ENCODE data around the gene DOC2A.
"Not testable (repeated sequence)": the region's sequence is repeated elsewhere in the genome, so short reads cannot be mapped to it uniquely, and the experiment has no call there.

The DOC2A gene

DNA sequence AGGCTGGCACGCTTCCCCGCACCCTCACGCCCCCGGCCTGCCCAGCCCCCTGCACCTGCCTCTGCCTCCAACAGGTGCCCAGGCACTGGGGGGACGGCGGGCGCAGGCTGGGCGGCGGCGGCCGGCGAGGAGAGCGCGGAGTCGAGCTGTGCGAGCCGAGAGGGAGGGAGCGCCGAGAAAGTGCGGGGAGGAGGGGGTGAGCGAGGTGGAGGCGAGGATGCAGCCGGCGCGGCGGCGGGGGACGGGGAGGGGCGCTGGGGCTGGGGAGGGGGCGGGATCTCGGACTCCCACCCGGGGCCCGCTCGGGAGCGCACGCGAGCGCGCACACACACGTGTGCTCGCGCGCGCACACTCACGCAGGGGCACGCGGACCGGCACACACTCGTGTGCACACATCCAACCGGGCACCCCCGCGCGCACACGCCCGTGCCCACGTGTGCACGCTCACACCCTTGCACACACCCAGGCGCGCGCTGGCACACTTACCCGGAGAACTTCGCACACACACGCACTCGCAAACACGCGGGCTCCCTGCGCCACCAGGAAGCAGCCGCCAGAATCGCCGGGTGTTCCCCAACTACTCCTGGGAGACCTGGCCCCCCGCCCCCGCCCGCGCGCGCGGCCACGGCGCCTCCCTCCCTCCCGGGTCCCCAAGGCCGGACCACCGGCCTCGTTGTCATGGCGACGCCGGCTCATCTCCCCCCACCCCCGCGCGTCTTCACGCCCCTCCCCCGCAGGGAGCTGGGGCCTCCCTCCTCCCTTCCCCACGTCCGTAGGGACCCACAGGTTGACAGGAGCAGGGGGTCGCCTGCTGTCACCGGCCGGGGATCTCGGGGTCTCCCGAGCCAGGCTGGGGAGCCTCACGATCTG lies at the start of gene DOC2A:
Gene DOC2A (minus strand): TSS at position 184 of the 870 bp plus-strand sequence. CDS start 805 bp downstream, outside the sequence.
- no peak within 1 kb of the TSS for H3K27ac ChIP-seq
- peak within 1 kb of the TSS; percentile 20 to 47 (median 27) for H3K4me3 ChIP-seq

- Histone ChIP-seq H3K27ac (no peak overlapping the region), H3K4me3 (no peak overlapping the region)
These were observed 49.5 kb upstream of the DOC2A start for GRCh38 chr16:30060346-30060745.

DNA sequence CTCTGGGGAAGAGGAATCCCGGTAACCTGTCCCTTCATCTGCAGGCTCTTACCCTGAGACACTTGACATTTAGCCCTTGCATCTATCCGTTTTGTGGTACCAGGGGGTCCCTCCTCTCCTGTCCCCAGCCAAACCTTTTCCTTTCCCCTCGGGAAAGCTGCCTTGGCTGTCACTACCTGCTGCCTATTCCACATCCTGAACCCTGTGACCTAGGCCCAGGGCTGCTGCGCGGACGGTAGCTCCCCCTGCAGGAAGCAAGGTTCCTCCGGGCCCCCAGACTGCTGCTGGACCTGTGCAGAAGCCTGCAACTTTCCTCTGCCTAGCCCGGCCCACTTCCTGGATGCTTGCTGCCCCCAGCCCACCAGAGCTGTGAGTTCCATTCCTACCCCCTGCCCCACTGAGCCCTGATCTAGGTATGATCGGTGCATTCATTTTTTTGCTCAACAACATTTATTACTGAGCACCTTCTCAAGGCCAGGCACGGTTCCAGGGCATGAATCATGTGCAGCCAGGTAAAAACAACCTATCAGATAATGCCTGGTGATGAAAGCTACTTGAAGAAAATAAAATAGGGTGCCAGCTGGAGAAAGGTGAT lies 44.2 kb upstream of the DOC2A start:
- H3K4me3 ChIP-seq: no peak overlapping the region
- peak overlapping the region in 1 of 21 experiments; percentile 9 for H3K27ac ChIP-seq

DNA sequence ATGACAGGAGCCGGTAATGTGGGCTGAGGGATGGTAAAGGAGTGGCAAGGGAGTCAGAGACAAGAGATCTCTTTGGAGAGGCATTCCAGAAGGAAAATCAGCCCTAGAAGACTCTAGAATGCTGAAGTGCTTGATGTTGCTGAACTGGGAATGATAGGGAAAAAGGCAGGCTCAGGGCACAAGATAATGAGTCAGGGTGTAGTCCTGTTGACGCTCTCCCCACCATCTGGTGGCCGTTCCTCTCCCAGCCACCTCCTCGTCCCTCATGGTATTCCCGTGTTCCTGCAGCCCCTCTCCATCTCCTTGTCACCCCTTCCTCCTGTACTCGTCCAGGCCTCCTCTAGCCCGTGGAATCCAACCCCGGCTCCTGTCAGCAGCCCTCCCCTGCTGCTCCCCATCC lies 43.6 kb upstream of the DOC2A start:
- no peak overlapping the region for H3K4me3 ChIP-seq
- H3K27ac ChIP-seq: no peak overlapping the region

- H3K4me3 ChIP-seq: peak overlapping the region; percentile 41 to 81 (median 66)
- peak overlapping the region in 15 of 21 experiments; percentile 2 to 80 (median 63) for H3K27ac ChIP-seq
These were observed 42.7 kb upstream of the DOC2A start for GRCh38 chr16:30053376-30054015.

DNA sequence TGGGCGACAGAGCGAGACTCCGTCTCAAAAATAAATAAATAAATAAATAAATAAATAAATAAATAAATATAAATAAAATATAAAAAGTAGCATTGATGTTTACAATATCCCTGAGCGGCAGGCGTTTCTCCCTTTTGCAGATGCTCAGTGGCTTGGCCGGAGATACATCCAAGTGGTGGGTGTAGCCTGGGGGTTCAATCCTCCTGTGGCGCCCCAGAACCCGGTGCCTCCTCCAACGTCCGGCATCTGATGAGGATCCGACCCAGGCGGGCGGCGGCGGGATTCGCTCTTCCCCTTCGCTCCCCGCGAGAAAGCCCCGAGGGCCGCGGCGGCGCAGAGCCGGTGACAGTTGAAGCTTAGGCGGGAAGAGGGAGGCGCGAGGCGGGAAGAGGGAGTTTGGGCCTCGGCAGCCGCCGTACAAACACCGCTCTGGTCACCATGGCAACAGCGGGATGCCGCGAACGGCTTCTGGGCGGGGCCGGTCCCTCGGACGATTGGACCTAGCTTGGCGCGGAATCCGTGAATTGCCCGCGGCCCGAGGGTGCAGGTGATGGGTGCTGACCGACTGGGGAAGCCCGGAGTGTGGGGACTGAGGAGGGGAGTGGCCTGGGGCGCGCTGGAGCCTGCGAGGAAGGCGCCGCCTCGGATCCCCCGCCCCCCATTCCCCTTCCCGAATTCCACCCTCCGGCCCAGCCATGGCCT lies 42.0 kb upstream of the DOC2A start:
- peak overlapping the region; percentile 41 to 81 (median 66) for H3K4me3 ChIP-seq
- H3K27ac ChIP-seq: peak overlapping the region in 17 of 21 experiments; percentile 12 to 80 (median 63)

DNA sequence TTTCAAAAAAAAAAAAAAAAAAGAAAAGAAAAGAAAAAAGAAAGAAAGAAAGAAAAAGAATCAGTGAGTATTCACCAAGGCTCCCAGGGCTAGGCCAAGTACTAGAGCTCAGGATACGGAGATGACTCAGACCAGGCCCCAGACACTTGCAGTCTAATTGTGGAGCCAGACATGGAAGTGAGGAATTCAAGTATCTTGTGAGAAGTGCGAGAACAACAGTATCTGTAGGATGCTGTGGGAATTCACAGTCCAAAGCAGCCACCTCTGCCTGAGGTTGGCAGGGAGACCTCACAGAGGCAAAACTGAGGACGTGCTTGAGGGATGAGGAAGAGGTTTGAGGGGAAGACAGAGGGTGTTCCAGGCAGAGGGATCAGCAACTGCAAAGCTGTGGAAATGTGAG lies 40.7 kb upstream of the DOC2A start:
- Histone ChIP-seq H3K4me3 (no peak overlapping the region), H3K27ac (no peak overlapping the region)

- H3K4me3 ChIP-seq: no peak overlapping the region
- H3K27ac ChIP-seq: peak overlapping the region in 1 of 21 experiments; percentile 17
These were observed 39.0 kb upstream of the DOC2A start for GRCh38 chr16:30049871-30050270.

DNA sequence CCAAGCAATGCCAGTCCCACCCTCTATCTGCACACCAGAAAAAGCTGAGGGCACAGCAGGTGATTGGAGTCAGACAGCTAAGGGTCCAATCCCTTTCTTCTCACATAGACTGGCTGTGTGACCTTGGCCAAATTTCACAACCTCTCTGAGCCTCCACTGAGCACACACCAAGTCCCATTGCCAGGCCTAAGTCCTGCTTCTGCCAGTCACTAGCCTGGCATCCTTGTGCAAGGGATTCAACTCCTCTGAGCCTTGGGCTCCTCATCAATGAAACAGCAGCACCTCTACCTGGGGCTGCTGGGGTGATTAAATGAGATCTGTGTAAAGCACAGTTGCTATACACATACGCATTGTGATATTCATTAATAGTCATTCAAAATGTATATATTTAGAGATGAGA lies 35.8 kb upstream of the DOC2A start:
- Histone ChIP-seq H3K27ac (no peak overlapping the region), H3K4me3 (no peak overlapping the region)

GRCh38 chr16:30046178-30046577 lies 35.4 kb upstream of the DOC2A start:
- Histone ChIP-seq H3K27ac (no peak overlapping the region), H3K4me3 (no peak overlapping the region)

- no peak overlapping the region for H3K4me3 ChIP-seq
- H3K27ac ChIP-seq: no peak overlapping the region
These were observed 31.0 kb upstream of the DOC2A start for GRCh38 chr16:30041841-30042240.

GRCh38 chr16:30040690-30041089 lies 29.9 kb upstream of the DOC2A start:
- H3K27ac ChIP-seq, H3K4me3 ChIP-seq: not testable (repeated sequence)

DNA sequence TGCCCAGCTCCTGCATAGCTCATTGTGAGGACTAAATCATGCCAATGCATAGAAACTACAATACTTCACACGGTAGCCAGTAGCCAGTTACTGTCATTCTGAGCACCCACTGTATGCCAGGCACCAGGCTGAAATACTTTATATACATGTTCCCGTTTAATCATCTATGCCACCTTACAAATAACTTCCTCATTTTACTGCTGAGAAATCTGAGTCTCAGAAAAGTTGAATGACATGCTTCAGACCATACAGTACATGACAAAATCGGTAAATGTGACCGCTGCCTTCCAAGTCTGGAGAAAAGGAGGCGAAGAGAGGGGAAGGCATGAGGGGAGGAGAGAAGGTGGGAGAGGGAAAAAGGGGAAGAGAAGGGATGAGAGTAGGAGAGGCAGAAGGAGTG lies 29.4 kb upstream of the DOC2A start:
- Histone ChIP-seq H3K4me3 (no peak overlapping the region), H3K27ac (no peak overlapping the region)

DNA sequence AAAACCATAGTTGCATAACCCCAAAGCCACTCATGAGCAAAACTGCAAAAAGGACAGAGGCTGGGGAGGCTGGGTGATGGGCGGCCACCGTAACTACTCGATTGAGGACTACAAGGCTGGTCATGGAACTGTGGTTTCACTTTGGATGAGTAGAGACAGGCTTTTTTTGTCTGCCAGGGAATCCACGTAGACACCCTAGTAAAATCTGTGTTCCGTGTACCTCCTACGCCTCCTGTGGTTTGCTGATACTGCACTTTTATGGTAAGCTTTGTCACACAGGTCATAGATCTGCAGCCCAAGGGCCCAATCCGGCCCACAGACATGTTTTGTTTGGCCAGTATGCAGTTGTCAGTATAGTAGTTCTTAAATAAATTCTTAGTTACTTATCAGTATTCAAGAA lies 22.4 kb upstream of the DOC2A start:
- Histone ChIP-seq H3K4me3 (no peak overlapping the region), H3K27ac (no peak overlapping the region)

DNA sequence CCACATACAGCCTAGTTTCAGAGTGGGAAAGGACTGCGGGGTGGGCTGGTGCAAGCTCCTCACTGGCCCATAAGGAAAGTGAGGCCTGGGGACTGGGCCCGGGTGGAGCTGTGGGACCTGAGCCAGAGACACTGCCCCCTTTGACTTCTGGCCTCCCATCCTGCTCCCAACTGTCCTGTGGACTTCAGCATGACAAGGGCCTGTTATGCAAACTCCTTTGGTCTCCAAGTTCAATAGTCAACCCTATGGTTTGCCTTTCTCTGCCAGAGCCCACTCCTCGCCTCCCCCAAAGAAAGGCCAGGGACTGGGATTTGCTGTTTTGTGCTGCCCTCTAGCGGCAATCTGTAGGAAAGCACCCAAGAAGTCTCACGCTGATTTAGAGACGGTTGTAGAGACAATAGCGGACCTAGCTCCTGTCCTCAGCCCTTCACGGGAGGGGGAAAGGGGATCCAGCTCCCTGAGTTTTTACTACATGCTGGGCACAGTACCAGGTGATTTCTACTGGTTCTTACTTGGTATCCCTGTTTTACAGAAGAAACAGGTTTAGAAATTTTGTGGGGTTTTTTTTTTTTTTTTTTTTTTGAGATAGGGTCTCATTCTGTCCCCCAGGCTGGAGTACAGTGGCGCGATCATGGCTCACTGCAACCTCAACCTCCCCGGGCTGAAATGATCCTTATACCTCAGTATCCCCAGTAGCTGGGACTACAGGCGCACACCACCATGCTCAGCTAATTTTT lies 21.4 kb upstream of the DOC2A start:
- no peak overlapping the region for H3K4me3 ChIP-seq
- no peak overlapping the region for H3K27ac ChIP-seq

- Histone ChIP-seq H3K4me3 (no peak overlapping the region), H3K27ac (no peak overlapping the region)
These were observed 20.7 kb upstream of the DOC2A start for GRCh38 chr16:30031477-30031918.

DNA sequence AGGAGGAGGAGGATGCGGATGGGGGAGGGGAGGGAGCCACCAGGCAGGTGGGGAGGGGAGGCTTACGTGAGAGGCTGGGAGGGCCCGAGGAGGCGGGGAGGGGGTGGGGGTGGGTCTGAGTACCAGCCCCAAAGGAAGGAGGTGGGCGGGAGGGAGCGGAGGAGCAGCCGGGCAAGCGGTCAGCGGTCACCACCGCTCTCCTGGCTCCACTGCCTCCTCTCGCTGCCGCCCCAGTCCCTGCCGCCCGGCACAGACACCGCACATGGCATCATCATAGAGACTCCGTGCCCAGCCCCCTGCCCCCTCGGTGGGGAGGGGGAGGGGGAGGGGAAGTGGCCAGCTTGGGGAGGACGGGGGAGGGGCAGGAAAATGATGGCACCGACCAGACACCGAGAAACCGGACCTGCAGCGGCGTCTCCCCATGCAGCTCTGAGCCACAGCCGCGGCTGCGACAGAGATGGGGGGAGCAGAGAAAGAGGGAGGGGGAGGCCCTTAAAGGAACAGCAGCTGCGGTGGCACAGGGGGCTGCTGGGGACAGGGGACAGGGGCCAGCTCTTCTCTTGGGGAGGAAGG lies 20.1 kb upstream of the DOC2A start, which contains the start of gene TLCD3B:
Gene TLCD3B (minus strand): TSS at position 431 of the 573 bp plus-strand sequence. CDS start 744 bp downstream, outside the sequence.
- no peak within 1 kb of the TSS for H3K4me3 ChIP-seq
- H3K27ac ChIP-seq: no peak within 1 kb of the TSS

GRCh38 chr16:30030011-30030685 lies 19.3 kb upstream of the DOC2A start:
- H3K27ac ChIP-seq: no peak overlapping the region

More at GRCh38 chr16:30030011-30030685, 19.3 kb upstream of the DOC2A start:
- H3K4me3 ChIP-seq: no peak overlapping the region

All from skin epidermis (tissue), 12 donors.